Activated T-helper 1 cell treated with anti-CD3 and anti-CD28 coated beads, Interleukin-2, amount 50 U/mL, for 16 hours (primary cell): Measurements from ENCODE around the gene MYH16.
"Not testable (repeated sequence)": the region's sequence is repeated elsewhere in the genome, so short reads cannot be mapped to it uniquely, and the experiment has no call there.

ENCODE experiments used
- DNase-seq, 2 donors: peaks; one replicate each; pipeline ENCODE4 v3.0.0-alpha.2; 2020; ENCODE audit warnings: low read depth in 1 of 2, low spot score in 1 of 2

The MYH16 gene

GRCh38 chr7:99350641-99351040 lies 78.0 kb downstream of the MYH16 start:
- not testable (repeated sequence) for DNase-seq

GRCh38 chr7:99352247-99352646 lies 79.6 kb downstream of the MYH16 start:
- no peak for DNase-seq

- no peak for DNase-seq
Measured at GRCh38 chr7:99355098-99355497, 82.5 kb downstream of the MYH16 start.

- DNase-seq, result no peak
Measured at GRCh38 chr7:99357701-99358490, 85.3 kb downstream of the MYH16 start.

GRCh38 chr7:99358521-99358920 lies 85.9 kb downstream of the MYH16 start:
- DNase-seq, result not testable (repeated sequence)

GRCh38 chr7:99359465-99360154 lies 87.0 kb downstream of the MYH16 start:
- no peak for DNase-seq
